WTC11 (cell line): ENCODE data around the gene RGS9BP. TPM values are rescaled to one million over a fixed set of nuclear protein-coding genes. Genes with fewer than 3 reads are reported as not detected.

Experiments used
- ETV6 ChIP-seq: sonication (generic); formaldehyde crosslinking; IDR thresholded peaks from 2 replicates; pipeline ENCODE4 v1.8.1; 2022; ENCODE audit warnings: mild to moderate bottlenecking, missing genetic modification reagents
- KAT7 ChIP-seq: sonication (generic); formaldehyde crosslinking; IDR thresholded peaks from 2 replicates; pipeline ENCODE4 v1.8.1; 2023; ENCODE audit warnings: missing genetic modification reagents, mild to moderate bottlenecking, borderline replicate concordance
- MYBL2 ChIP-seq: sonication (generic); formaldehyde crosslinking; IDR thresholded peaks from 2 replicates; pipeline ENCODE4 v1.8.1; 2023; ENCODE audit warnings: mild to moderate bottlenecking, moderate library complexity, missing genetic modification reagents
- TCF7 ChIP-seq: sonication (generic); formaldehyde crosslinking; IDR thresholded peaks from 2 replicates; pipeline ENCODE4 v1.8.0; 2022; ENCODE audit warnings: mild to moderate bottlenecking, low read depth, missing genetic modification reagents, moderate library complexity
- ZBTB21 ChIP-seq: sonication (generic); formaldehyde crosslinking; IDR thresholded peaks from 2 replicates; pipeline ENCODE4 v1.8.1; 2023; ENCODE audit warnings: mild to moderate bottlenecking, missing genetic modification reagents, borderline replicate concordance
- ZNF232 ChIP-seq: sonication (generic); formaldehyde crosslinking; IDR thresholded peaks from 2 replicates; pipeline ENCODE4 v1.8.0; 2022; ENCODE audit warnings: mild to moderate bottlenecking, missing genetic modification reagents
- ZNF396 ChIP-seq: fragments of 250-450 bp; sonication (Bioruptor Pico); IDR thresholded peaks from 2 replicates; pipeline ENCODE4 v1.8.0; 2021; ENCODE audit warnings: mild to moderate bottlenecking, moderate library complexity, borderline replicate concordance
- ZNF671 ChIP-seq: fragments of 250-450 bp; sonication (Bioruptor Pico); IDR thresholded peaks from 2 replicates; pipeline ENCODE4 v1.8.0; 2021; ENCODE audit warnings: mild to moderate bottlenecking
- total RNA-seq: library from RNA; stranded (reverse); gene quantifications from 3 replicates; pipeline ENCODE4 v1.2.3, GENCODE V29; 2021
- TF ChIP-seq, protein P1 (sequence below): sonication (generic); formaldehyde crosslinking; conservative IDR thresholded peaks from 2 replicates; pipeline ENCODE4 v1.8.1; 2022; ENCODE audit warnings: mild to moderate bottlenecking, missing genetic modification reagents
- TF ChIP-seq, protein P2 (sequence below): sonication (generic); formaldehyde crosslinking; IDR thresholded peaks from 2 replicates; pipeline ENCODE4 v1.8.0; 2022; ENCODE audit warnings: mild to moderate bottlenecking, missing genetic modification reagents
- TF ChIP-seq, protein P3 (sequence below): sonication (generic); formaldehyde crosslinking; IDR thresholded peaks from 2 replicates; pipeline ENCODE4 v1.8.0; 2022; ENCODE audit warnings: mild to moderate bottlenecking, missing genetic modification reagents

The RGS9BP gene
- total RNA-seq, 1 experiment from 2014 or later, result 0.24 TPM

DNA sequence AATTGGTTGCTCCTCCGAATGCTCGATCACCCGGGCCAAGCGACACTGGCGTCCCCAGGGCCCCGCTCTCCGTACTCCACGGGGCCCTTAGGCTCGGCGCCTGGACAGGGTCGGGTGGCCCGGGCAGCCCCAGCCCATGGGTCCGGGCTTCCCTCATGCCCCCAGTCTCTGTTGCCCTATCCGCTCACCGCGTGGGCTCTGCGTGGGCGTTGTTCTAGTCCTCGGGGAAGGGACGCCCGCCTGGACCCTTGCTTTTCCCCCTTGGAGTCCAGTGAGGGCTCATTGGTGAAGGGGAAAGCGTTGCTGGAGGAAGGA lies 45.2 kb downstream of the RGS9BP start (continued):
- TF ChIP-seq, protein P1, sequence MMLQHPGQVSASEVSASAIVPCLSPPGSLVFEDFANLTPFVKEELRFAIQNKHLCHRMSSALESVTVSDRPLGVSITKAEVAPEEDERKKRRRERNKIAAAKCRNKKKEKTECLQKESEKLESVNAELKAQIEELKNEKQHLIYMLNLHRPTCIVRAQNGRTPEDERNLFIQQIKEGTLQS (CRISPR knock-in tag), result no peak
- TF ChIP-seq ZNF232 (CRISPR knock-in tag), result no peak
- TF ChIP-seq MYBL2, result no peak
- TF ChIP-seq, protein P2, sequence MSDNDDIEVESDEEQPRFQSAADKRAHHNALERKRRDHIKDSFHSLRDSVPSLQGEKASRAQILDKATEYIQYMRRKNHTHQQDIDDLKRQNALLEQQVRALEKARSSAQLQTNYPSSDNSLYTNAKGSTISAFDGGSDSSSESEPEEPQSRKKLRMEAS, result no peak
- TF ChIP-seq, protein P3, sequence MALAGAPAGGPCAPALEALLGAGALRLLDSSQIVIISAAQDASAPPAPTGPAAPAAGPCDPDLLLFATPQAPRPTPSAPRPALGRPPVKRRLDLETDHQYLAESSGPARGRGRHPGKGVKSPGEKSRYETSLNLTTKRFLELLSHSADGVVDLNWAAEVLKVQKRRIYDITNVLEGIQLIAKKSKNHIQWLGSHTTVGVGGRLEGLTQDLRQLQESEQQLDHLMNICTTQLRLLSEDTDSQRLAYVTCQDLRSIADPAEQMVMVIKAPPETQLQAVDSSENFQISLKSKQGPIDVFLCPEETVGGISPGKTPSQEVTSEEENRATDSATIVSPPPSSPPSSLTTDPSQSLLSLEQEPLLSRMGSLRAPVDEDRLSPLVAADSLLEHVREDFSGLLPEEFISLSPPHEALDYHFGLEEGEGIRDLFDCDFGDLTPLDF (CRISPR knock-in tag), result no peak
- TF ChIP-seq ZNF396 (CRISPR knock-in tag), result no peak
- no peak for TF ChIP-seq ZNF671
- TF ChIP-seq ZBTB21 (CRISPR knock-in tag), result no peak
- TF ChIP-seq TCF7, result no peak
- TF ChIP-seq KAT7, result no peak
- TF ChIP-seq ETV6 (CRISPR knock-in tag), result no peak

Other genes with a start within 250 kb of the RGS9BP start
- gene PDCD5, start 94.7 kb upstream of the RGS9BP start, total RNA-seq, result 89.5 to 98.3 TPM (median 93.9 TPM) in 3 replicates
- 48.6 to 55.7 TPM (median 55.4 TPM) in 3 replicates for gene ANKRD27, start 668 bp upstream of the RGS9BP start, total RNA-seq
- 2.4 to 3.0 TPM (median 2.7 TPM) in 3 replicates for gene NUDT19, start 16.0 kb downstream of the RGS9BP start, total RNA-seq
- 1.3 to 1.8 TPM (median 1.6 TPM) in 3 replicates for gene TDRD12, start 43.9 kb downstream of the RGS9BP start, total RNA-seq
- gene SLC7A9, start 193.9 kb downstream of the RGS9BP start, total RNA-seq, result 0.11 to 0.27 TPM (median 0.16 TPM) in 3 replicates